GM18508 (cell line): Measurements from ENCODE around the gene PCSK4.
"Not testable (repeated sequence)": the region's sequence is repeated elsewhere in the genome, so short reads cannot be mapped to it uniquely, and the experiment has no call there.

Source experiments
- ATAC-seq: cut with Tn5 transposase; IDR thresholded peaks from one replicate; pipeline ENCODE4 v1.9.1; 2021; ENCODE audit warnings: moderate number of reproducible peaks; ENCODE audit not compliant: insufficient read depth, unreplicated experiment

PCSK4 gene

DNA sequence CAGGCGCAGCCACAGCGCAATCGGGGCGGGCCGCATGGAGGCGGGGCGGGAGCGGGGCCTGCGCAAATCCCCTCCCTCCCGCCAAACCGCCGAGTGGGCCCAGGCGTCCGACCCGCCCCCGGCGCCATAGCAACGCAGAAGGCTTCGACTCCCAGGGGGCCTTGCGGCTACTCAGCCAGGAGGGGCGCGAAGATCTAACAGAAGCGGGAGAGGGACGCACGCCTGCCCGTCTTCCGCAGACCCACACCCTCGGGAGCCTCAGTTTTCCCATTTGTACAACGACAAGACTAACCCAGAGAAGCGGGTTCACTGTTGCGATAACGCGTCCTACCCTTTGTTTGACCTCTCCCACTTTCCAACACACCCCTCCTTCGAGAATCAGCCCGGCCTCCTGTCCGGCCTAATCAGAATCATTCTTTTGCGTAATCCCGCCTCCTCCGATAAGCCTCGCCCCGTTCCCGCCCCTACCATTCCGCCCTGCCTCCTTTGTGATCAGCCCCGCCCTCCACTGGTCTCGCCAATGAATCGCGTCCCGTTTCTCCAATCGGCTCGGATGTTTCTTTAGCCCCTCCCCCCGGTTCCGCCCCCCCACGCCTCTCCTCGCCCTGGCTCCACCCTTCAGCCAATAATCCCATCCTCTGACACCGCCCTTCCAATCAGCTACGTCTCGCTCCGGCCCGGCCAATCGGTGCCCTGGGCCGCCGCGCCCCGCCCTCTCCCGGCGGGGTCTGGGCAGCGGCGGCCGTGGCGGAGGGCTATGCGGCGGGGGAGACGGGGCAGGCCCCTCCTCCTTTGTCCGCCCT, at the start of gene PCSK4:
Gene PCSK4, minus strand, starts transcription at position 40 of the 803 bp plus-strand sequence. Its CDS starts 4 bp downstream, at position 36.
- peak; percentile 51 for ATAC-seq

DNA sequence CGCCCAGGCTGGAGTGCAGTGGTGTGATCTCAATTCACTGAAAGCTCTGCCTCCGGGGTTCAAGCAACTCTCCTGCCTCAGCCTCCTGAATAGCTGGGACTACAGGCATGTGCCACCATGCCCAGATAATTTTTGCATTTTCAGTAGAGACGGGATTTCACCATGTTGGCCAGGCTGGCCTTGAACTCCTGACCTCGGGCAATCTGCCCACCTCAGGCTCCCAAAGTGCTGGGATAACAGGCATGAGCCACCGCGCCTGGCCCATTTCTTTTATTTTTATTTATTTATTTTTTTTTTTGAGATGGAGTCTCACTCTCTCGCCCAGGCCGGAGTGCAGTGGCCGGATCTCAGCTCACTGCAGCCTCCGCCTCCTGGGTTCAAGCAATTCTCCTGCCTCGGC, 49.6 kb upstream of the PCSK4 start:
- ATAC-seq = not testable (repeated sequence)

DNA sequence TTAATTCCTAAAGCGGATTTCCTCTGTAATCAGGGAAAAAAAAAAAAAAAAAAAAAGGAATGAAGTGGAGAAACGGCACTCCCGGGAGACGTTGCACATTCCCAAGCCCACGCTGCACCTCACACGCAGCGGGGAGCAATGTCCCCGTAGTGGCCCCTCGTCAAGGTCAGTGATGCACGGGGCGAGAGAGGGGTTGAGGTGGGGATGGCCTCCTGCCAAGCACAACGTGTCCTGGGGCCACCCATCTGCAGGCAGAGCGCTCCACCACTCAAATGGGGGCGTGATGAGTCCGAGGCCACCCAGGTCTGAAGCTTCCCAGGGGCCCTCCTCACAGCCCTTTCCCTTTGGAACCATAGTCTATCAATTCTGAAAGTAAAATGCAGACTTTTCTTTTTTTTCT, 48.8 kb upstream of the PCSK4 start:
- ATAC-seq = no peak

DNA sequence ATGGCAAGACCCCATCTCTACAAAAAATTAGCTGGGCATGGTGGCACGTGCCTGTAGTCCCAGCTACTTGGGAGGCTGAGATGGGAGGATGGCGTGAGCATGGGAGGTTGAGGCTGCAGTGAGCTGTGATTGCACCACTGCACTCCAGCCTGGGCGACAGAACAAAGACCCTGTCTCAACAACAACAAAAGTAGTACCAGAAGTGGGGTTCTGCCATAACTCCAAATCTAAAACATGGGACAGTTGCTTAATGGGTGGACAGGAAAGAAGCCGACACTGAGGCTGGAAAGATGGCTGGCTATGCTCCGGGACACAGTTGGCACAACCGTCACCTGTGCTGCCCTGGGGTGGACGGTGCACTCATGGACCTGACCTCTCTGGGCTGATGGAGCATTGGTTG, 45.5 kb upstream of the PCSK4 start:
- not testable (repeated sequence) for ATAC-seq

DNA sequence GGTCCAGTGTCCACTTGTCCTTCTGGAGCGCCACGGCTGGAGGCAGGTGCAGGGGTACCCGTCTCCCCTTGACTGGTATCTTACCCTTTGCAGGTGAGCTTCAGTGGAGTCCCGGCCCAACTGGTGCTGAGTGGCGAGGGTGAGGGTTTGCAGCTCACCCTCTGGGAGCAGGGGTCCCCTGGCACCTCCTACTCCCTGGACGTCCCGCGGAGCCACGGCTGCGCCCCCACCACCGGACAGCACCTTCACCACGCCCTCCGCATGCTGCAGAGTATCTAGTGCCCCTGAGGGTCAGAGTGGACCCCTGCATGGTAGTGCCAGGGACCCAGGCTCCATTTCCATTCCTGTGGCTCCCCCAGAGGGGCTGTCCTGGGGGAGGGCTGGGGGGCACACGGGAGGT, 44.8 kb upstream of the PCSK4 start:
- ATAC-seq = no peak

DNA sequence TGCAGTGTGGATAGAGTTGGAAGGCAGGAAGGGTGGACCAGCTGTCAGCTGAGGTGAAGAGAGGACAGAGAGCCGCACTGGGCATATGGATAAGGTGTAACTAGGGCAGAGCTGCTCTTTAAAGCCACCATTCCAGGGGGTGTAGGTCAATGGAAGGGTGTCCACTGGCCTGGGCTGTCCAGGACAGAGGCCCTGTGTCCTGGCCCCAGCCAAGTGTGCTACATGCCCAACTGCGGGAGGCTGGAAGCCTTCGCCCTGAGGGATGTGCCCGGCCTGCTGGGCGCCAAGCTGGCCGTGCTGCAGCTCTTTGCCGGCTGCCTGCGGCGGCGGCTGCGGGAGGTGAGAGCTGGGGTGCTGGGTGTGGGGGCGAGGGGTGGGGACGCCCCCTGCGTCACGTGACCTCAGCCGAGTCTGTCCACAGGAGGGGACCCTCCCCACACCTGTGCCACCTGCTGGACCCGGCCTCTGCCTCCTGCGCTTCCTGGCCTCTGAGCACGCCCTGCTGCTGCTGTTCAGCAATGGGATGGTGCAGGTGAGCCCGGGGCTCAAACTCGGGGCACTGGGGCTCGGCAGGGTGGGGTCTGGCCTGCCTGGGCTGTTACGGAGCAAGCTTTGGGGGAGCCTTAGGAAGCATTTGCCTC, 43.5 kb upstream of the PCSK4 start:
- ATAC-seq = no peak

DNA sequence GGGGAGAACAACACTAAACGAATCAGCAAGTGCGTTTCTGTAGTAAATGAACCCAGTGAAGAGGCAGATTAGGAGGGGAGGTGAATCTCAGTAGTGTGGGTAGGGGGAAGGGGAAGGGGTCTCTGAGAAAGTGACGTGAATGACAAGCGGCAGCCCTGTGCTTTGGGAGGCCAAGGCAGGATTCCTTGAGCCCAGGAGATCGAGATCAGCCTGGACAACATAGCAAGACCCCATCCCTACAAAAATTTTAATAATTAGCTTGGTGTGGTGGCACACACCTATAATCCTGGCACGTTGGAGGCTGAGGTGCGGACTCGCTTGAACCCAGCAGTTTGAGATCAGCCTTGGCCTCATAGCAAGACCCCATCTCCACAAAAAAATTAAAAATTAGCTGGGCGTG, 41.9 kb upstream of the PCSK4 start:
- no peak for ATAC-seq

DNA sequence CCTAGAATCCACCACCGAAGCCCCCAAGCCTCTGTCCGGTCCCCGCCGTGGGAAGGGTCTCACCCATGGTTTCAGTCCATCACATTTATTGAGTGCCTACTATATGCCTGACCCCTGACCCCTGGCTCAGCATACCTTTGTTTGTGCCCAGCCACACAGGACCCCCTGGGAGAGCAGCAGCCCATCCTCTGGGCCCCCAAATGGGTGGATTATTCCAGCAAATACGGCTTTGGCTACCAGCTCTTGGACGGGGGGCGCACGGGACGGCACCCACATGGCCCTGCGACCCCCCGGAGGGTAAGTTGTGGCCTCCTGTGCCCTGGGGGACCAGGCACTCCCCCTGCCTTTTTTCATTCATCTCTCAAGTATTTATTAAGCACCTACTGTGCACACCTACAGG, 41.4 kb upstream of the PCSK4 start:
- ATAC-seq = no peak

DNA sequence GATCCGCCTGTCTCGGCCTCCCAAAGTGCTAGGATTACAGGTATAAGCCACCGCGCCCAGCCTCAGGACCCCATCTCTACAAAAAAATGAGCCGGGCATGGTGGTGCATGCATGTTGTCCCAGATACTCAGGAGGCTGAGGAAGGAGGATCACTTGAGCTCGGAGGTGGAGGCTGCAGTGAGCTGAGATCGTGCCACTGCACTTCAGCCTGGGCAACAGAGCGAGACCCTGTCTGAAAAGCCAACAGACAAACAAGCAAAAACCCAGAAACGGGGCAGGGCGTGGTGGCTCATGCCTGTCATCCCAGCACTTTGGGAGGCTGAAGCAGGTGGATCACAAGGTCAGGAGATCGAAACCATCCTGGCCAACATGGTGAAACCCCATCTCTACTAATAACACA, 40.7 kb upstream of the PCSK4 start:
- not testable (repeated sequence) for ATAC-seq

DNA sequence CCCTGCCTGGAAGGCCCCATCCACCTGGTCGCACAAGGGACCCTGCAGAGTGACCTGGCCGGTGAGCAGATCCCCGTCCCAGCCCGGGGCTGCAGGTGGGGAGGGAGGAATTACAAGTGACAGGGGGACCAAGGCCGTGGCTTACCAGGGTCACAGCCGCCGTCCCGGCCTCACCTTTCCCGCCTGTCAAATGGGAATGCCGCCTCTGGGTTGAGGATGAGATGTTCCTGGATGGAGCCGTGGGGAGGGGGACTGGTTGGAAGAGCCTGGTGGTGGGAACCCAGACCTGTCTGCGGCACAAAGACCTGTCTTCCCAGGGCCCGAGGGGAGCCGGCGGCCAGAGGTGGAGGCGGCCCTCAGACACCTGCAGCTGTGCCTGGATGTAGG, 39.3 kb upstream of the PCSK4 start:
- ATAC-seq = no peak

DNA sequence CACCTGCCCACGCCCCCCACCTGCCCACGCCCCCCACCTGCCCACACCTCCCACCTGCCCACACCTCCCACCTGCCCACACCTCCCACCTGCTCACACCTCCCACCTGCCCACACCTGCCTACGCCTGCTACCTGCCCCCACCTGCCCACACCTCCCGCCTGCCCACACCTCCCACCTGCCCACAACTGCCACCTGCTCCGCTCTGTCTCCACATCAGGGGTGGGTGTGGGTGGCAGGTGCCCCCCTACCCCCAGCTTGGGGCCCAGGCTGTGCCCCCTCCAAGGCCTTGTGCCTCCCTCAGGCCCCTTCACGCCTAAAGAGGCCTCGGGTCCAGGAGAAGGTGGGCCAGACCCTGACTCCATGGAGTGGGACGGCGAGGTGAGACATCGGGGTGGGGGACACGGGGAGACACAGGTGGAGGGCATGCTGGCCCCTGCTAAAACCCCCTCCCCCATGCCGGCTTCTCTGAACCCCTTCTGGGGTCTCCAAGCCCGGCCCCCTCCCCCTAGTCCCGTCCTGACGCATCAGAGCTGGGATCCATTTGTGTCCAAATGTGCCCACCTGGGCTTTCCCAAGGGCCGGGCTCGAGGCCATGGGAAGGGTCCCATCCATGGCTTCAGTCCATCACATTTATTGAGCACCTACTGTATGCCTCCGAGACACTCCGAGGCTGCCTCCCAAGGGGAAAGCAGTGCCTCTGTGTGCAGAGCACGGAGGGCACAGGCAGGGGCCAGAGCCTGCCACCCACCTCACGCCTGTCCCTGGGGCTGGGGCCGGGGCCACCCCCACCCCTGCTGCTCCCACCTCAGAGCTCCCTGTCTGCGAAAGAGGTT, 38.7 kb upstream of the PCSK4 start:
- no peak for ATAC-seq

DNA sequence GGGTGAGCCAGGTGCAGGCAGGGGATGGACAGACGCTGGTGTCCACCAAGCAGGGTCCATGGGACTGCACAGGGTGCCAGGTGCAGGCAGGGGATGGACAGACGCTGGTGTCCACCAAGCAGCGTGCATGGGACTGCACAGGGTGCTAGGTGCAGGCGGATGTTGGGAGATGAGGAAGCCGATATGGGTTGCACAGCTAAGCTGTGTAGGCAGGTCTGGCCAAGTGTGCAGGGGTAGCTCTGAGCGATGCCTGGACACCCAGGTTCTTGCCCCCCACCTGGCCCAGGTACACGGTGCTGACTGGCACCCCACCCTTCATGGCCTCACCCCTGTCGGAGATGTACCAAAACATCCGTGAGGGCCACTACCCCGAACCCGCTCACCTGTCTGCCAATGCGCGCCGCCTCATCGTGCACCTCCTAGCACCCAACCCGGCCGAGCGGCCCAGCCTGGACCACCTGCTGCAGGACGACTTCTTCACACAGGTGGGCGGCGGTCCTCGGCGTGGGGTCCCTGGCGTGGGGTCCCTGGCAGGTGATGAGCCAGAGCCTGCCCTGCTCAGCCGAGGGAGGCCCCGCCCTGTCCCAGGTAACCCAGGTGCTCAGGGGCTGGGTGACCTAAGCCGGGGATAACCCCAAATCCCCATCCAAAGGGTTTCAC, 37.6 kb upstream of the PCSK4 start:
- no peak for ATAC-seq

DNA sequence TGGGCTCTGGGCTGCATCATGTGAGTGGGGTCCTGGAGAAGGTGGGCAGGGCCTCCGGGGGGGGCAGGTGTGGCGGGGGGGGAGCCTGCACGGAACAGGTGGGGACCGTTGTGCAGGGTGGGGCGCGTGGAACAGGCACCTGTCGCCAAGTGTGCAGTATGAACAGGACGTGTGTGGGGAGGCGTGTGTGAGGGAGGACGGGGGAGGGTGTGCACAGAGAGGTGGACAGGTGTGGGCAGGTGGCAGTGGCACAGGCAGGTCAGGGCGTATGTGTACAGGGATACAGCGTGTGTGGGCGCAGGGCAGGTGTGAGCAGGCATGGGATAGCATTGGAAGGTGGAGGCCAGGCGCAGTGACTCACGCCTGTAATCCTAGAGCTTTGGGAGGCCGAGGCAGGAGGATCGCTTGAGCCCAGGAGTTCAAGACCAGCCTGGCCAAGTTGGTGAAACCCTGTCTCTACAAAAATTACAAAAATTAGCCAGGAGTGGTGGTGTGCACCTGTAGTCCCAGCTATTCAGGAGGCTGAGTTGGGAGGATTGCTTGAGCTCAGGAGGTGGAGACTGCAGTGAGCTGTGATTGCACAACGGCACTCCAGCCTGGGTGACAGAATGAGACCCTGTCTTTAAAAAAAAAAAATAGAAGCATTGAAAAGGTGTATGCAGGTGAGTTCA, 37.0 kb upstream of the PCSK4 start:
- no peak for ATAC-seq

DNA sequence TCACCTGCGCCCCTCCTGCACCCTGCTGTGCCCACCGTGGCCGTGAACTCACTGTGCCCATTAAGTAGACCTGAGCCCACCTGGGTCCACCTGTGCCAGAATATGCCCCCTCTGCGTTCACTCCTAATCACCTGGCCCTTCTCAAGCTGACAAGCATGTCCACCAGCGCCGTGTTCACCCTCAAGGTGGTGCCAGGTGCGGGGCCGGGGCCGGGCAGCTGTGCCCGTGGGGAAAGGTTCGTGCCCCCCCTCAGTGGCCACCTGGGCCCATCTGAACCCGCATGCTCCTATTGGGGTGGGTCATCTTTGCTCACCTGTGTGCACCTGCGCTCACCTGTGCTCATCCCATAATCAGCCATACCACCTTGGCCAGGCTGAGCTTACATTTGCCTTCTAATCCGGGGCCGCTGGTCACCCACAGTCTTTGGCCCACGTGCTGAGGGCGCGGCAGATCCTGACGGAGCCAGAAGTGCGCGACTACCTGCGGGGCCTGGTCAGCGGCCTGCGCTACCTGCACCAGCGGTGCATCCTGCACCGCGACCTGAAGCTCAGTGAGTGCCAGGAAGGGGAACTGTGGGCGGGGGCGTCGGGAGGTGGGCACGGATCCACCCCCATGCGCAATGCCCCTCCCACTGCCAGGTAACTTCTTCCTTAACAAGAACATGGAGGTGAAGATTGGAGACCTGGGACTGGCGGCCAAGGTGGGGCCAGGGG, 36.1 kb upstream of the PCSK4 start:
- ATAC-seq = no peak

DNA sequence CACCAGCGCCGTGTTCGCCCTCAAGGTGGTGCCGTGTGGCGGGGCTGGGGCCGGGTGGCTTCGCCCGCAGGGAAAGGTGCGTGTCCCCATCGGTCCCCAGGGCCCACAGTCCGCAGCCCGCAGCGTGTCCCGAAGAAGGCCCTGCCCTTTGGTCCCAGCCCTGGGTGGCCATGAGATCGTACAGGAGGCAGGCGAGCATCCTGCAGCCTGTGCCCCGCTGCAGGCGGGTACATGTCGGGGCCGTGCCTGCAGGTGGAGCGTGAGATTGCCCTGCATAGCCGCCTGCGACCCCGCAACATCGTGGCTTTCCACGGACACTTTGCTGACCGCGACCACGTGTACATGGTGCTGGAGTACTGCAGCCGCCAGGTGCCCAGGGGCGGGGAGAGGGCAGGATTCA, 35.2 kb upstream of the PCSK4 start:
- no peak for ATAC-seq

DNA sequence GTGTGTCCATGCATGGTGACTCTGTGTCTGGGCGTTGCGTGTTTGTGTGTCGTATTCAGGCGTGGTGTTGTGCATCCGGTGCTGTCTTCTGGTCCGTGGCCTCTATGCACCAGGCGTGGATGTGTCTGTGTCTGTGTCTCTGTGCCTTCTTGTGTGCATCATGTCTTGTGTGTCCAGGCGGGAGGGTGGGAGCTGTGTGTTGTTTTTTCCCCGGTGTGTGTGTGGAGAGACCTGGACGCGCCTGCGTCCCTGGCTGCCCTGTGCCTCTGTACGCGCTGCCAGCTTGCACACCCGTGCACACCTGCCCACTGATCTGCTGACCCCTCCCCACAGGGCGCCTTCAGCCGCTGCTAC, 34.8 kb upstream of the PCSK4 start:
- ATAC-seq = no peak

DNA sequence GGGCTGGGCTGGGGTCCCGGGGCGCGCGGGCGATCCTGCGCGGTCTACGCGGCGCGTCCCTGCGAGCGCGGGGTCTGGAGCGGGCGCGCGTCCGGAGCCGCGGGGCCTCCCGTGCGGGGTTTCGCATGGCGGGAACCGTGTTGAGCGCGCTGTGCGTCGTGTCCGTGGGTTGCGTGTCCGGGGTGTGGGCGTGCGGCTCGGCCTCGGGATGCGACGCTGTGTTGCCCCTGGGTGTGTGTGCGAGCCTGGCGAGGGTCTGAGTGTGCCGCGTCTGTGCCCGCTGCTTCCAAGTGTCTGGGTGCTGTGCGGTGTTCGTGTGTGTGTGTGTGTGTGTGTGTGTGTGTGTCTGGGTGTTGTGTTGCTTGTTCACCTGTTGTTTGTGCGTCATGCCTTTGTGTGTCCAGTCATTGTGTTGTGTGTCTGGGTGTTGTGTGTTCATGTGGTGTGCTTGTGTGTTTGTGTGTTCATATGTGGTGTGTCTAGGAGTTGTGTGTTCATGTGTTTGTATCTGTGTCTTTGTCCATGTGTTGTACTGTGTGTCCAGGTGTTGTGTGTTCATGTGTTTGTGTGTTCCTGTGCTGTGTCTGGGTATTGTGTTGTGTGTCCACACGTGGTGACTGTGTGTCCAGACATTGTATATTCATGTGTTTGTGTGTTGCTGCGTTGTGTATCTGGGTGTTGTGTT, 34.3 kb upstream of the PCSK4 start:
- ATAC-seq = no peak

DNA sequence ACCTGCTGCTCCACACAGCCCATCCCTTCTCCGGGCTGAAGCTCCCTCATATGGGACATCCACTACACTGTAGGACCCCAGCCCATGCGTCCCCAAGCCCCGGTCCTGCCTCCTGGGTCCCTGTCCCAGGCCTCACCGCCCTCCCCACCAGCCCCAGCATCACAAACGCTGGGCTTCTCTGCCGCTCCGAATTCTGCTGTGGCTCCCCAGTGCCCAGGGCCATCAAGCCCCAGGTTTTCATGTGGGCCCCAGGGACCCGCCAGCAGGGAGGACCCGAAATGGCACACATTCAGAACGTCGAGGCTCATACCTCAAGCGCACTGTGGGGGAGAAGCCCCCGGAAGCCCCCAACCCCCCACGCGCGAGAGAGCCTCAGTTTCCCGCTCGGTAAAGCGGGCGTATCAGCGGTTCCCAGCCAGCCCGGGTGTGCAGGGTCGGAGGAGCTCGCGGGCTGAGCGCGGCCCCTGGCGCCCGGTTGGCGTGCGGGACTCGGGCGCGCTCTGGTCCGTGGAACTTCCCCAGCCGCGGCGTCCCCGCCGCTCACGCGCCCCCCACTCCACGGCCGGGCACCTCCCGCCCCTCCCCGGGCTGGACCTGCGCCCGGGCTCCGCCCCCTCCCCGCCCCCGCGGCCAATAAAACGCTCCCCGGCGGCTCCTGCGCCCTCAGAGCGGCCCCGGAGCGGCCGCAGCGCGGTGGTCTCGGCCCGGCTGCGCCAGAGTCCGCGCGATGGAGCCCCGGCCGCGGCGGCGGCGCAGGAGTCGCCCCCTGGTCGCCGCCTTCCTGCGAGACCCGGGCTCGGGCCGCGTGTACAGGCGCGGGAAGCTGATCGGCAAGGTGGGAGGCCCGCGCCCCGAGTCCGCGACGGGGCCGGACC, 33.5 kb upstream of the PCSK4 start, which contains the start of gene PLK5:
Gene PLK5, plus strand, starts transcription at position 666 of the 875 bp plus-strand sequence. CDS start 2,920 bp downstream, outside the sequence.
- no peak for ATAC-seq
